Measurements from ENCODE around the gene CPT2. TPM values are rescaled to one million over a fixed set of nuclear protein-coding genes. Genes with fewer than 3 reads are reported as not detected.

CPT2 gene
- total and polyA plus RNA-seq, 2 of the 13 experiments (the other 11 are each of a cell fraction or from before 2014, with no cell fraction given) = 12.6 to 14.6 TPM

DNA sequence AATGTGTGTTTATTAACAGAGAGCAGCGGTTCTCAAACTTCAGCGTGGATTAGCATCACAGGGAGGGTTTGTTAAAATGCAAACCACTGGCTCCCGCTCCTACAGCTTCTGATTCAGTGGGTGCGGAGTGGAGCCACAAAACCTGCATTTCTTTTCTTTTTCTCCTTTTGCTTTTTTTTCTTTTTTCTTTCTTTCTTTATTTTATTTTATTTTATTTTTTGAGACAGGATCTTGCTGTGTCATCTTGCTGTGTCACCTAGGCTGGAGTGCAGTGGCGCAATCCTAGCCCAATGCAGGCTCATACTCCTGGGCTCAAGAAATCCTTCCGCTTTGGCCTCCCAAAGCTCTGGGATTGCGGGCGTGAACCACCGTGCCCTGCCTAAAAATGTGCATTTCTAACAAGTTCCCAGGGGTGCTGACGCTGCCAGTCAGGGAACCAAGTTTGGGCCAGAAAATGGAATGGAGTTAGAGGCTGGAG lies 33.3 kb upstream of the CPT2 start (continued):
- TF ChIP-seq RFX1 (IDR thresholded peaks at IDR 0.05) = no peak
- TF ChIP-seq, protein P1, sequence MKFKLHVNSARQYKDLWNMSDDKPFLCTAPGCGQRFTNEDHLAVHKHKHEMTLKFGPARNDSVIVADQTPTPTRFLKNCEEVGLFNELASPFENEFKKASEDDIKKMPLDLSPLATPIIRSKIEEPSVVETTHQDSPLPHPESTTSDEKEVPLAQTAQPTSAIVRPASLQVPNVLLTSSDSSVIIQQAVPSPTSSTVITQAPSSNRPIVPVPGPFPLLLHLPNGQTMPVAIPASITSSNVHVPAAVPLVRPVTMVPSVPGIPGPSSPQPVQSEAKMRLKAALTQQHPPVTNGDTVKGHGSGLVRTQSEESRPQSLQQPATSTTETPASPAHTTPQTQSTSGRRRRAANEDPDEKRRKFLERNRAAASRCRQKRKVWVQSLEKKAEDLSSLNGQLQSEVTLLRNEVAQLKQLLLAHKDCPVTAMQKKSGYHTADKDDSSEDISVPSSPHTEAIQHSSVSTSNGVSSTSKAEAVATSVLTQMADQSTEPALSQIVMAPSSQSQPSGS (CRISPR knock-in tag; IDR thresholded peaks at IDR 0.05) = no peak
- no peak for TF ChIP-seq ZNF674 (CRISPR knock-in tag; IDR thresholded peaks at IDR 0.05; ENCODE audit: low read depth)
- no peak for TF ChIP-seq ZNF225 (CRISPR knock-in tag; IDR thresholded peaks at IDR 0.05)
- no peak for TF ChIP-seq ZNF530 (CRISPR knock-in tag; IDR thresholded peaks at IDR 0.05; ENCODE audit: low read depth)
- TF ChIP-seq DBP (CRISPR knock-in tag; IDR thresholded peaks at IDR 0.05; ENCODE audit: not compliant biosample characterization) = no peak
- no peak for TF ChIP-seq CCDC6 (CRISPR knock-in tag; IDR thresholded peaks at IDR 0.05)
- TF ChIP-seq HOXA9 (CRISPR knock-in tag; IDR thresholded peaks at IDR 0.05; ENCODE audit: borderline replicate concordance) = no peak
- TF ChIP-seq BORCS8-MEF2B (CRISPR knock-in tag; IDR thresholded peaks at IDR 0.05) = no peak
- TF ChIP-seq ZBTB42 (CRISPR knock-in tag; IDR thresholded peaks at IDR 0.05) = no peak
- TF ChIP-seq ZNF777 (CRISPR knock-in tag; IDR thresholded peaks at IDR 0.05) = no peak
- no peak for TF ChIP-seq ZNF274 (CRISPR knock-in tag; IDR thresholded peaks at IDR 0.05)
- no peak for TF ChIP-seq ZNF564 (CRISPR knock-in tag; IDR thresholded peaks at IDR 0.05)
- no peak for TF ChIP-seq JUN (CRISPR knock-in tag; IDR thresholded peaks at IDR 0.05)
- TF ChIP-seq, protein P2, sequence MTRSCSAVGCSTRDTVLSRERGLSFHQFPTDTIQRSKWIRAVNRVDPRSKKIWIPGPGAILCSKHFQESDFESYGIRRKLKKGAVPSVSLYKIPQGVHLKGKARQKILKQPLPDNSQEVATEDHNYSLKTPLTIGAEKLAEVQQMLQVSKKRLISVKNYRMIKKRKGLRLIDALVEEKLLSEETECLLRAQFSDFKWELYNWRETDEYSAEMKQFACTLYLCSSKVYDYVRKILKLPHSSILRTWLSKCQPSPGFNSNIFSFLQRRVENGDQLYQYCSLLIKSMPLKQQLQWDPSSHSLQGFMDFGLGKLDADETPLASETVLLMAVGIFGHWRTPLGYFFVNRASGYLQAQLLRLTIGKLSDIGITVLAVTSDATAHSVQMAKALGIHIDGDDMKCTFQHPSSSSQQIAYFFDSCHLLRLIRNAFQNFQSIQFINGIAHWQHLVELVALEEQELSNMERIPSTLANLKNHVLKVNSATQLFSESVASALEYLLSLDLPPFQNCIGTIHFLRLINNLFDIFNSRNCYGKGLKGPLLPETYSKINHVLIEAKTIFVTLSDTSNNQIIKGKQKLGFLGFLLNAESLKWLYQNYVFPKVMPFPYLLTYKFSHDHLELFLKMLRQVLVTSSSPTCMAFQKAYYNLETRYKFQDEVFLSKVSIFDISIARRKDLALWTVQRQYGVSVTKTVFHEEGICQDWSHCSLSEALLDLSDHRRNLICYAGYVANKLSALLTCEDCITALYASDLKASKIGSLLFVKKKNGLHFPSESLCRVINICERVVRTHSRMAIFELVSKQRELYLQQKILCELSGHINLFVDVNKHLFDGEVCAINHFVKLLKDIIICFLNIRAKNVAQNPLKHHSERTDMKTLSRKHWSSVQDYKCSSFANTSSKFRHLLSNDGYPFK (CRISPR knock-in tag; IDR thresholded peaks at IDR 0.05; ENCODE audit: borderline replicate concordance) = no peak
- TF ChIP-seq, protein P3, sequence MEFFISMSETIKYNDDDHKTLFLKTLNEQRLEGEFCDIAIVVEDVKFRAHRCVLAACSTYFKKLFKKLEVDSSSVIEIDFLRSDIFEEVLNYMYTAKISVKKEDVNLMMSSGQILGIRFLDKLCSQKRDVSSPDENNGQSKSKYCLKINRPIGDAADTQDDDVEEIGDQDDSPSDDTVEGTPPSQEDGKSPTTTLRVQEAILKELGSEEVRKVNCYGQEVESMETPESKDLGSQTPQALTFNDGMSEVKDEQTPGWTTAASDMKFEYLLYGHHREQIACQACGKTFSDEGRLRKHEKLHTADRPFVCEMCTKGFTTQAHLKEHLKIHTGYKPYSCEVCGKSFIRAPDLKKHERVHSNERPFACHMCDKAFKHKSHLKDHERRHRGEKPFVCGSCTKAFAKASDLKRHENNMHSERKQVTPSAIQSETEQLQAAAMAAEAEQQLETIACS (CRISPR knock-in tag; IDR thresholded peaks at IDR 0.05) = no peak
- TF ChIP-seq, protein P4, sequence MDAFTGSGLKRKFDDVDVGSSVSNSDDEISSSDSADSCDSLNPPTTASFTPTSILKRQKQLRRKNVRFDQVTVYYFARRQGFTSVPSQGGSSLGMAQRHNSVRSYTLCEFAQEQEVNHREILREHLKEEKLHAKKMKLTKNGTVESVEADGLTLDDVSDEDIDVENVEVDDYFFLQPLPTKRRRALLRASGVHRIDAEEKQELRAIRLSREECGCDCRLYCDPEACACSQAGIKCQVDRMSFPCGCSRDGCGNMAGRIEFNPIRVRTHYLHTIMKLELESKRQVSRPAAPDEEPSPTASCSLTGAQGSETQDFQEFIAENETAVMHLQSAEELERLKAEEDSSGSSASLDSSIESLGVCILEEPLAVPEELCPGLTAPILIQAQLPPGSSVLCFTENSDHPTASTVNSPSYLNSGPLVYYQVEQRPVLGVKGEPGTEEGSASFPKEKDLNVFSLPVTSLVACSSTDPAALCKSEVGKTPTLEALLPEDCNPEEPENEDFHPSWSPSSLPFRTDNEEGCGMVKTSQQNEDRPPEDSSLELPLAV (CRISPR knock-in tag; conservative IDR thresholded peaks at IDR 0.05; ENCODE audit: low read depth) = no peak
- no peak for TF ChIP-seq FOXK1 (CRISPR knock-in tag; IDR thresholded peaks at IDR 0.05; ENCODE audit: borderline replicate concordance, low read depth)
- peak; percentile 57 for TF ChIP-seq NFE2L2 (IDR thresholded peaks at IDR 0.05; ENCODE audit: low read length)
- peak; percentile 70; the same call in 1 of the 2 replicates for TF ChIP-seq MAFG (CRISPR knock-in tag; IDR thresholded peaks at IDR 0.05)
- no peak for TF ChIP-seq ZNF567 (CRISPR knock-in tag; IDR thresholded peaks at IDR 0.05; ENCODE audit: borderline replicate concordance)
- no peak for TF ChIP-seq ZNF232 (CRISPR knock-in tag; IDR thresholded peaks at IDR 0.05; ENCODE audit: borderline replicate concordance)
- TF ChIP-seq HOXA7 (CRISPR knock-in tag; IDR thresholded peaks at IDR 0.05) = no peak
- TF ChIP-seq SALL1 (CRISPR knock-in tag; IDR thresholded peaks at IDR 0.05) = no peak
- TF ChIP-seq ZNF253 (CRISPR knock-in tag; IDR thresholded peaks at IDR 0.05; ENCODE audit: borderline replicate concordance) = no peak
